ENCODE measurements around the gene APPL2.

DNA sequence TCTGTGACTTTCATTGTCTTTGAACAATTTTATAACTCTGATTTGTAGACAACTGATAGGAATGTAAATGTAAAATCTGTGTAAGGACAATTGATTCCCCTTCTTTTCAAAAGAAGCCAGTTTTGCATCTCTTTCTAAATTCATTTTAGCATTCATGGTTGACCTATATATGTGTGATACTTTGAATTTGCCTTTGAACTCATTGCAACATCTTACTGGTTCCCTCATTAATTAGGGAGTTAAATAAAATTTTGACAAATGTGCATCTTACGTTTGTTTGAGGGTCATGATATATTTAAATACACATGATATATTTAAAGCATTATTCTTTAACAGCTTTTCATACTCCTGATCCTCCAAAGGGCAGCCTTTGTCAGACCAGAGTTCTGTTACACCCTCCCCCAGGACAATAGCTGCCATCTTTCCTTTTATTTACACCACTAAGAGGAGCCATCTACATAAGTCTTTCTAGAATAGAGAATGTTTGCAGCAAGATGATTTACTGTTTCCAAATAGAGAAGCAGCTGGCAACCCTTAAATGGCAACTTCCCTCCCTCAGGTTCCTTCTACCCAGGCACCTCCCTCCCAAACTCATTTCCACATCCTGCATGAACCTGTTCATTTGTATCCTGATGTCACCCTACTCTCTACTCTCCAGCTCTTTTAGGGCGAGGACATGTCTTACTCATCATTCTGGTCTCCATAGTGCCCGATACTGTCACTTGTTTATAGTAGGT lies 40.2 kb upstream of the APPL2 start:
- TF ChIP-seq, protein P1, sequence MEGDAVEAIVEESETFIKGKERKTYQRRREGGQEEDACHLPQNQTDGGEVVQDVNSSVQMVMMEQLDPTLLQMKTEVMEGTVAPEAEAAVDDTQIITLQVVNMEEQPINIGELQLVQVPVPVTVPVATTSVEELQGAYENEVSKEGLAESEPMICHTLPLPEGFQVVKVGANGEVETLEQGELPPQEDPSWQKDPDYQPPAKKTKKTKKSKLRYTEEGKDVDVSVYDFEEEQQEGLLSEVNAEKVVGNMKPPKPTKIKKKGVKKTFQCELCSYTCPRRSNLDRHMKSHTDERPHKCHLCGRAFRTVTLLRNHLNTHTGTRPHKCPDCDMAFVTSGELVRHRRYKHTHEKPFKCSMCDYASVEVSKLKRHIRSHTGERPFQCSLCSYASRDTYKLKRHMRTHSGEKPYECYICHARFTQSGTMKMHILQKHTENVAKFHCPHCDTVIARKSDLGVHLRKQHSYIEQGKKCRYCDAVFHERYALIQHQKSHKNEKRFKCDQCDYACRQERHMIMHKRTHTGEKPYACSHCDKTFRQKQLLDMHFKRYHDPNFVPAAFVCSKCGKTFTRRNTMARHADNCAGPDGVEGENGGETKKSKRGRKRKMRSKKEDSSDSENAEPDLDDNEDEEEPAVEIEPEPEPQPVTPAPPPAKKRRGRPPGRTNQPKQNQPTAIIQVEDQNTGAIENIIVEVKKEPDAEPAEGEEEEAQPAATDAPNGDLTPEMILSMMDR (conservative IDR thresholded peaks at IDR 0.05; ENCODE audit: low read depth, low read length), result no peak
- no peak for TF ChIP-seq EZH2 (IDR thresholded peaks at IDR 0.05; ENCODE audit: borderline replicate concordance, low read depth, low read length, poor library complexity, severe bottlenecking)

Measured in A673 (cell line).